Measurements from ENCODE around the gene SLC2A13.

Gene SLC2A13

GRCh38 chr12:39743655-39744054 lies 362.2 kb downstream of the SLC2A13 start:
- no peak for DNase-seq (ENCODE audit: low read depth)

GRCh38 chr12:39736406-39736805 lies 369.5 kb downstream of the SLC2A13 start:
- DNase-seq (ENCODE audit: low read depth), result no peak

GRCh38 chr12:39723831-39724230 lies 382.1 kb downstream of the SLC2A13 start:
- DNase-seq (ENCODE audit: low read depth), result no peak

GRCh38 chr12:39722504-39722903 lies 383.4 kb downstream of the SLC2A13 start:
- no peak for DNase-seq (ENCODE audit: low read depth)

- no peak for DNase-seq (ENCODE audit: low read depth)
Observed at GRCh38 chr12:39713552-39713951, 392.3 kb downstream of the SLC2A13 start.

GRCh38 chr12:39712334-39712733 lies 393.5 kb downstream of the SLC2A13 start:
- no peak for DNase-seq (ENCODE audit: low read depth)

All from stimulated activated CD4-positive, alpha-beta T cell treated with anti-CD3 and anti-CD28 coated beads, Interleukin-2, amount 100 ng/mL, for 4 hours (primary cell).